K562 (cell line): ENCODE measurements around the gene SRGAP2B.
"Not testable (repeated sequence)": the region's sequence is repeated elsewhere in the genome, so short reads cannot be mapped to it uniquely, and the experiment has no call there.

ENCODE experiments used
- CTCF ChIP-seq, 3 experiments: IDR thresholded peaks in 2 of 3; conservative IDR thresholded peaks in 1 of 3; 2 replicates each; pipeline ENCODE4 v1.5.1; 2011 to 2012; ENCODE audit warnings: low read length in 3 of 3, mild to moderate bottlenecking in 3 of 3, control low read depth in 2 of 3, improper control_type of control experiment in 1 of 3, inconsistent platforms in 1 of 3, low read depth in 1 of 3, mixed read lengths in 1 of 3, moderate library complexity in 1 of 3; ENCODE audit not compliant: insufficient read depth in 2 of 3
- E4F1 ChIP-seq: fragments of 250-450 bp; sonication (Bioruptor Pico); IDR thresholded peaks from 2 replicates; pipeline ENCODE4 v1.5.0; 2021; ENCODE audit warnings: mild to moderate bottlenecking, borderline replicate concordance
- PHF8 ChIP-seq: fragments of 200-600 bp; sonication (generic); IDR thresholded peaks from 2 replicates; pipeline ENCODE4 v1.6.1; 2012; ENCODE audit warnings: mixed run types, mild to moderate bottlenecking, inconsistent platforms, low read length, moderate library complexity, borderline replicate concordance
- POLR2H ChIP-seq: IDR thresholded peaks from 2 replicates; pipeline ENCODE4 v1.6.1; 2016; ENCODE audit warnings: missing genetic modification characterization, low read depth, mild to moderate bottlenecking, control low read depth, missing compliant biosample characterization, moderate library complexity
- SETDB1 ChIP-seq: IDR thresholded peaks from one replicate; pipeline ENCODE4 v1.6.1; 2012; ENCODE audit warnings: low read length, control low read depth, inconsistent platforms
- SIN3B ChIP-seq: fragments of 450-650 bp; IDR thresholded peaks from 2 replicates; pipeline ENCODE4 v1.6.1; 2017; ENCODE audit warnings: low read depth, mild to moderate bottlenecking, moderate library complexity
- SRF ChIP-seq, 2 experiments: fragments of 250-450, 450-650 bp in 1 of 2; sonication (Bioruptor Pico) in 1 of 2; sonication (generic) in 1 of 2; formaldehyde crosslinking; IDR thresholded peaks; 2 replicates each; pipeline versions ENCODE4 v1.5.0 to v1.5.1; 2020 to 2022; ENCODE audit warnings: mild to moderate bottlenecking in 1 of 2, missing genetic modification reagents in 1 of 2
- TBP ChIP-seq: optimal IDR thresholded peaks from 2 replicates; pipeline ENCODE3; 2011; ENCODE audit warnings: low read depth, low read length, improper control_type of control experiment
- USF1 ChIP-seq: sonication (generic); formaldehyde crosslinking; IDR thresholded peaks from 2 replicates; pipeline ENCODE4 v1.9.0; 2022; ENCODE audit warnings: mild to moderate bottlenecking, missing genetic modification reagents
- ZBTB33 ChIP-seq: sonication (generic); formaldehyde crosslinking; IDR thresholded peaks from 2 replicates; pipeline ENCODE4 v1.8.1; 2023; ENCODE audit warnings: mild to moderate bottlenecking, missing genetic modification reagents
- ZBTB8A ChIP-seq: fragments of 450-650 bp; IDR thresholded peaks from 2 replicates; pipeline ENCODE4 v1.6.1; 2018; ENCODE audit warnings: mild to moderate bottlenecking, moderate library complexity; ENCODE audit not compliant: partially characterized antibody
- ZNF766 ChIP-seq: fragments of 200-800 bp; sonication (Bioruptor generic); conservative IDR thresholded peaks from 2 replicates; pipeline ENCODE4 v1.6.1; 2016; ENCODE audit warnings: missing genetic modification characterization, missing compliant biosample characterization

GRCh38 chr1:144930085-144930777 lies 164.9 kb downstream of the SRGAP2B start:
- not testable (repeated sequence) for TF ChIP-seq ZBTB33 (CRISPR knock-in tag); SIN3B; CTCF (IDR thresholded peaks at IDR 0.05 in 2 of 3, conservative IDR thresholded peaks at IDR 0.05 in 1 of 3; ENCODE audit: insufficient read depth in 2 of 3, low read depth in 1 of 3, low read length in 3 of 3); SRF (CRISPR knock-in tag; IDR thresholded peaks at IDR 0.05); SETDB1; E4F1; USF1 (CRISPR knock-in tag); POLR2H; ZNF766; TBP; ZBTB8A; PHF8
